ENCODE measurements around the gene SPEF2. TPM values are rescaled to one million over a fixed set of nuclear protein-coding genes. Genes with fewer than 3 reads are reported as not detected.

SPEF2 gene
- total and polyA plus RNA-seq, 9 of the 15 experiments (the other 6 are each of a cell fraction or from before 2014, with no cell fraction given): 0.11 to 0.62 (median 0.20) TPM; not detected in 2

DNA sequence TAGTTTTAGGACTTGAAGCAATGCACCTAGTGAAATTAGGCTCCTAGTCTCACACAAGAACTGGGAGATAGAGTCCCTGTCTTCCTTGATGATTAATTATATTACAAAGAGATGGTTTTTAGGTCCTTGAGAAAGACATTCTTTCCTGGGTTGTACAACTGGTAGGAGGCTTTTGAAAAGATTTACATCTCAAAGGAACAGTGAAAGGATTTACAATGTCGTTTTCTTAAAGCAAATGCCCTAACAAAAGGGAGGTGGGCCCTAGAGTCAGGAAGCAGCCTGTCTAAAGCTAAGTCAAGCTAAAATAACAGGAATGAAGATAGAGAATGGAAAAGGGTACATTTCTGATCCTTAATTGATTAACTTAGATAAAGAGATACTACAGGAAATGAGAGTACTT, 136.8 kb downstream of the SPEF2 start:
- CTCF ChIA-PET (ENCODE audit: low intra/inter-chr PET ratio): no interaction called here
- Histone ChIP-seq H3K9ac (ENCODE audit: insufficient read depth in 1 of 2, low read depth in 2 of 2, low read length in 2 of 2) (no peak overlapping the region), H3K36me3 (ENCODE audit: control insufficient read depth, insufficient read depth, low read length) (no peaks in the 10 kb centered on the region), H3K4me1 (replicated peaks in 1 of 2; ENCODE audit: control insufficient read depth in 2 of 2, insufficient read depth in 2 of 2, low read length in 2 of 2) (no peaks in the 10 kb centered on the region), H4K20me1 (replicated peaks; ENCODE audit: control insufficient read depth, insufficient read depth, low read length) (no peaks in the 10 kb centered on the region), H3K27ac (ENCODE audit: extremely low read depth, low read depth, low read length) (no peak overlapping the region), H3K4me3 (no peak overlapping the region), H3K9me3 (replicated peaks; ENCODE audit: control insufficient read depth, insufficient read depth, low read depth, low read length) (no peaks in the 10 kb centered on the region), H3K27me3 (ENCODE audit: control insufficient read depth in 2 of 2, insufficient read depth in 2 of 2, low read length in 2 of 2) (no peaks in the 10 kb centered on the region), H3K79me2 (ENCODE audit: control insufficient read depth, insufficient read depth, low read length) (no peaks in the 10 kb centered on the region), H3K4me2 (ENCODE audit: insufficient read depth, low read length) (no peak overlapping the region), H3K9me1 (ENCODE audit: control insufficient read depth, insufficient read depth, low read length) (no peaks in the 10 kb centered on the region), H2AFZ (ENCODE audit: low read depth, low read length) (no peak overlapping the region)
- no peak for TF ChIP-seq ARID1B (IDR thresholded peaks at IDR 0.05)
- no peak for TF ChIP-seq CBX5 (IDR thresholded peaks at IDR 0.05; ENCODE audit: borderline replicate concordance, low read depth)
- no peak for TF ChIP-seq BCOR (IDR thresholded peaks at IDR 0.05)
- no peak for ATAC-seq
- in situ Hi-C loops (cut with MboI): no loop called here
- no TSS peak for BruUV-seq (replicated peaks)
- intact Hi-C loops (cut with micrococcal nuclease): no loop called here
- POLR2A ChIA-PET: interaction anchor here (0.7 kb wide), 1 partner anchor 11 kb away, joined by 3 read pairs; no protein-coding TSS in a partner anchor
- no peak for FAIRE-seq
- no peak for DNase-seq (ENCODE audit: extremely low read depth in 1 of 4, low spot score in 3 of 4)
- 0% methylated on average over 1 of the region's 1 CpG for WGBS (ENCODE audit: insufficient coverage, low coverage, missing lambda C conversion rate)

GRCh38 chr5:35755966-35756365, 138.3 kb downstream of the SPEF2 start:
- TF ChIP-seq, protein P1, sequence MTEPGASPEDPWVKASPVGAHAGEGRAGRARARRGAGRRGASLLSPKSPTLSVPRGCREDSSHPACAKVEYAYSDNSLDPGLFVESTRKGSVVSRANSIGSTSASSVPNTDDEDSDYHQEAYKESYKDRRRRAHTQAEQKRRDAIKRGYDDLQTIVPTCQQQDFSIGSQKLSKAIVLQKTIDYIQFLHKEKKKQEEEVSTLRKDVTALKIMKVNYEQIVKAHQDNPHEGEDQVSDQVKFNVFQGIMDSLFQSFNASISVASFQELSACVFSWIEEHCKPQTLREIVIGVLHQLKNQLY (CRISPR knock-in tag; conservative IDR thresholded peaks at IDR 0.05): no peak
- TF ChIP-seq SREBF2 (CRISPR knock-in tag; IDR thresholded peaks at IDR 0.05): no peak
- no peak for TF ChIP-seq MED1 (CRISPR knock-in tag; IDR thresholded peaks at IDR 0.05; ENCODE audit: borderline replicate concordance)
- TF ChIP-seq BCL6 (CRISPR knock-in tag; IDR thresholded peaks at IDR 0.05): no peak
- TF ChIP-seq ZNF79 (CRISPR knock-in tag; IDR thresholded peaks at IDR 0.05; ENCODE audit: low read depth): no peak
- no peak for TF ChIP-seq RAD21 (CRISPR knock-in tag; conservative IDR thresholded peaks at IDR 0.05 in 1 of 2, IDR thresholded peaks at IDR 0.05 in 1 of 2)
- TF ChIP-seq NCOR1 (IDR thresholded peaks at IDR 0.05): no peak
- TF ChIP-seq NCOA6 (IDR thresholded peaks at IDR 0.05): no peak
- Histone ChIP-seq H2AFZ (ENCODE audit: low read depth, low read length) (no peak overlapping the region), H3K9me3 (replicated peaks; ENCODE audit: control insufficient read depth, insufficient read depth, low read depth, low read length) (no peaks in the 10 kb centered on the region), H3K9me1 (ENCODE audit: control insufficient read depth, insufficient read depth, low read length) (no peaks in the 10 kb centered on the region), H3K4me2 (ENCODE audit: insufficient read depth, low read length) (no peak overlapping the region), H3K9ac (ENCODE audit: insufficient read depth in 1 of 2, low read depth in 2 of 2, low read length in 2 of 2) (no peak overlapping the region), H3K79me2 (ENCODE audit: control insufficient read depth, insufficient read depth, low read length) (no peaks in the 10 kb centered on the region), H3K4me1 (replicated peaks in 1 of 2; ENCODE audit: control insufficient read depth in 2 of 2, insufficient read depth in 2 of 2, low read length in 2 of 2) (no peaks in the 10 kb centered on the region), H3K27ac (ENCODE audit: extremely low read depth, low read depth, low read length) (no peak overlapping the region), H3K4me3 (no peak overlapping the region), H3K36me3 (ENCODE audit: control insufficient read depth, insufficient read depth, low read length) (no peaks in the 10 kb centered on the region), H4K20me1 (replicated peaks; ENCODE audit: control insufficient read depth, insufficient read depth, low read length) (no peaks in the 10 kb centered on the region), H3K27me3 (ENCODE audit: control insufficient read depth in 2 of 2, insufficient read depth in 2 of 2, low read length in 2 of 2) (no peaks in the 10 kb centered on the region)
- POLR2A ChIA-PET: interaction anchor here (1.3 kb wide), 1 partner anchor 10 kb away, joined by 3 read pairs; no protein-coding TSS in a partner anchor
- FAIRE-seq: no peak
- WGBS (ENCODE audit: insufficient coverage, low coverage, missing lambda C conversion rate): 0% methylated on average over 5 of the region's 5 CpGs
- in situ Hi-C loops (cut with MboI): no loop called here
- no TSS peak for BruUV-seq (replicated peaks)
- intact Hi-C loops (cut with micrococcal nuclease): no loop called here
- DNase-seq (ENCODE audit: extremely low read depth in 1 of 4, low spot score in 3 of 4): no peak
- ATAC-seq: no peak
- CTCF ChIA-PET (ENCODE audit: low intra/inter-chr PET ratio): no interaction called here
